A549 (cell line): ENCODE data around the gene GLIS1. TPM values are rescaled to one million over a fixed set of nuclear protein-coding genes. Genes with fewer than 3 reads are reported as not detected.

ENCODE experiments used
- ATAC-seq, 2 experiments: fragments of 200-7000 bp in 1 of 2; fragments of >200 bp in 1 of 2; cut with Nextera tagmentation in 1 of 2; cut with Tn5 transposase in 1 of 2; 3 replicates each; pipeline versions ENCODE4 v1.8.0 to v1.9.1; 2018 to 2020; ENCODE audit warnings: mild to moderate bottlenecking in 1 of 2, moderate library complexity in 1 of 2
- CTCF ChIA-PET: fragments of 300-600 bp; sonication (Branson Sonifier 250); formaldehyde crosslinking; extraction: SDS; loops from one replicate; lab custom pipeline; 2021; ENCODE audit warnings: antibody characterized with exemption, inconsistent platforms; lab: Yijun Ruan, JAX
- POLR2A ChIA-PET: fragments of 350-600 bp; formaldehyde crosslinking; extraction: SDS; loops from one replicate; lab custom pipeline; 2021; ENCODE audit warnings: antibody characterized with exemption, inconsistent platforms; lab: Yijun Ruan, JAX
- DNase-seq, 2 experiments: peaks; one replicate each; pipeline versions ENCODE4 v3.0.0 to v3.0.0-alpha.2; 2011 to 2016; ENCODE audit warnings: low read depth in 1 of 2, low spot score in 1 of 2
- FAIRE-seq: peaks from 2 replicates; lab custom pipeline; 2011; peaks lifted over from hg19 to GRCh38; lab: Jason Lieb, UNC
- H3K27ac ChIP-seq, 2 experiments: fragments of >200 bp; sonication (Bioruptor Twin); formaldehyde crosslinking; 3 replicates each; pipeline ENCODE4 v1.5.1; 2016 to 2017
- H3K4me1 ChIP-seq: fragments of >200 bp; sonication (Bioruptor Twin); formaldehyde crosslinking; 3 replicates; pipeline ENCODE4 v1.6.1; 2016
- H3K4me2 ChIP-seq: fragments of >200 bp; sonication (Bioruptor Twin); formaldehyde crosslinking; 3 replicates; pipeline ENCODE4 v1.6.1; 2016
- H3K4me3 ChIP-seq: fragments of >200 bp; sonication (Bioruptor Twin); formaldehyde crosslinking; 3 replicates; pipeline ENCODE4 v1.5.1; 2016
- H3K9me3 ChIP-seq: fragments of >200 bp; sonication (Bioruptor Twin); formaldehyde crosslinking; 3 replicates; pipeline ENCODE4 v1.6.1; 2016
- BHLHE40 ChIP-seq: IDR thresholded peaks from 2 replicates; pipeline ENCODE4 v1.6.1; 2012; ENCODE audit warnings: low read depth, low read length, inconsistent platforms
- CBX8 ChIP-seq: fragments of 200-600 bp; sonication (generic); IDR thresholded peaks from 2 replicates; pipeline ENCODE4 v1.6.1; 2016
- FOXS1 ChIP-seq: fragments of 250-450 bp; sonication (Bioruptor Pico); IDR thresholded peaks from 2 replicates; pipeline ENCODE4 v1.5.0; 2020; ENCODE audit warnings: mild to moderate bottlenecking, moderate library complexity
- HOXA7 ChIP-seq: fragments of 250-450 bp; sonication (Bioruptor Pico); IDR thresholded peaks from 2 replicates; pipeline ENCODE4 v1.5.0; 2020; ENCODE audit warnings: mild to moderate bottlenecking, moderate library complexity
- HOXB5 ChIP-seq: fragments of 250-450 bp; sonication (Bioruptor Pico); IDR thresholded peaks from 2 replicates; pipeline ENCODE4 v1.5.0; 2020; ENCODE audit warnings: mild to moderate bottlenecking, moderate library complexity
- JUNB ChIP-seq: fragments of >200 bp; sonication (Bioruptor Twin); formaldehyde crosslinking; IDR thresholded peaks from 2 replicates; pipeline ENCODE4 v1.6.1; 2016
- NFE2L2 ChIP-seq: fragments of 150-350 bp; conservative IDR thresholded peaks from 2 replicates; pipeline ENCODE4 v1.6.1; 2014; ENCODE audit warnings: low read length
- POLR2AphosphoS2 ChIP-seq: conservative IDR thresholded peaks from 2 replicates; pipeline ENCODE4 v1.6.1; 2012; ENCODE audit warnings: low read length, improper control_type of control experiment, inconsistent platforms
- ZC3H11A ChIP-seq: fragments of 450-650 bp; IDR thresholded peaks from 2 replicates; pipeline ENCODE4 v1.6.1; 2014; ENCODE audit warnings: antibody characterized with exemption, mild to moderate bottlenecking
- ZFP36 ChIP-seq: fragments of 450-650 bp; IDR thresholded peaks from 2 replicates; pipeline ENCODE4 v1.6.1; 2014; ENCODE audit warnings: borderline replicate concordance; ENCODE audit not compliant: partially characterized antibody
- ZSCAN20 ChIP-seq: fragments of 250-450 bp; sonication (Bioruptor Pico); IDR thresholded peaks from 2 replicates; pipeline ENCODE4 v1.8.0; 2022; ENCODE audit warnings: mild to moderate bottlenecking, moderate library complexity
- WGBS: methylation state at CpG from one replicate; pipeline ENCODE4 v1.1.6; 2017; ENCODE audit errors: missing lambda C conversion rate; 5-methylcytosine and 5-hydroxymethylcytosine counted together
- polyA plus RNA-seq, 4 experiments: library from polyadenylated mRNA; depleted of rRNA in 3 of 4; stranded (reverse); fragments of >200 nt; fragmentation: RNase III in 1 of 4; extraction: RNeasy Plus Mini Kit Qiagen cat#74134 plus additional on column Dnase treatment in 1 of 4; gene quantifications; 2 replicates in 3 of 4; 3 replicates in 1 of 4; pipeline ENCODE4 v1.2.3, GENCODE V29; 2011 to 2017
- TF ChIP-seq, protein P1 (sequence below): fragments of 250-450 bp; sonication (Bioruptor Pico); IDR thresholded peaks from 2 replicates; pipeline ENCODE4 v1.5.0; 2021; ENCODE audit warnings: mild to moderate bottlenecking, moderate library complexity, borderline replicate concordance
- TF ChIP-seq, protein P2 (sequence below): fragments of 250-450 bp; sonication (Bioruptor Pico); IDR thresholded peaks from 2 replicates; pipeline ENCODE4 v1.5.0; 2020; ENCODE audit warnings: low read depth, mild to moderate bottlenecking, moderate library complexity
- TF ChIP-seq, protein P3 (sequence below): fragments of 450-650 bp; IDR thresholded peaks from 2 replicates; pipeline ENCODE4 v1.6.1; 2014; ENCODE audit warnings: antibody characterized with exemption
- TF ChIP-seq, protein P4 (sequence below): IDR thresholded peaks from 2 replicates; pipeline ENCODE4 v1.6.1; 2012; ENCODE audit warnings: low read depth, borderline replicate concordance

Gene GLIS1
- polyA plus RNA-seq, 2 of the 4 experiments (the other 2 are of a cell fraction) = 0.04 TPM; not detected in 1

DNA sequence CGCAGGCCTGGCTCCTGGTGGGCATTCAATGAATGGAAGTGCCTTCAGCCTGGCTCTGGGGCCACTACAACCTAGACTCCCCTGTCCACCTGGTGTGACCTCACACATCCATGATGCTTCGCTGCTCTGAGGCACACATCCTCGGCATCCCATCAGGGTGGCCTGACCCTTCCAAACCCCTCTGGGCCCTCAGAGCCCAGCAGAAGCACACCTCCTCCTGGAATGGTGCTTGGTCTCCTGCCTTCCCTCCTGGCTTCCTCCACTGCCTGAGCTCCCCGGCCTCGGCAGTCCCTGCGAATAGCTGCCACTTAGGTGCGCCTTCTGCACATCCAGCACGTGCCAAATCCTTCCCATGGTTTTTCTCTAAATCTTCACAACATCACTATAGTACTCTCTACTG is 133.8 kb downstream of the GLIS1 start:
- no peak overlapping the region for H3K4me3 ChIP-seq
- 80% methylated on average over 7 of the region's 8 CpGs for WGBS
- H3K27ac ChIP-seq = no peak overlapping the region
- DNase-seq (no peak), ATAC-seq (no peak), FAIRE-seq (no peak)
- H3K4me2 ChIP-seq = no peak overlapping the region
- H3K4me1 ChIP-seq = no peaks in the 10 kb centered on the region
- no peaks in the 10 kb centered on the region for H3K9me3 ChIP-seq
- TF ChIP-seq NFE2L2 = no peak
- TF ChIP-seq, protein P1, sequence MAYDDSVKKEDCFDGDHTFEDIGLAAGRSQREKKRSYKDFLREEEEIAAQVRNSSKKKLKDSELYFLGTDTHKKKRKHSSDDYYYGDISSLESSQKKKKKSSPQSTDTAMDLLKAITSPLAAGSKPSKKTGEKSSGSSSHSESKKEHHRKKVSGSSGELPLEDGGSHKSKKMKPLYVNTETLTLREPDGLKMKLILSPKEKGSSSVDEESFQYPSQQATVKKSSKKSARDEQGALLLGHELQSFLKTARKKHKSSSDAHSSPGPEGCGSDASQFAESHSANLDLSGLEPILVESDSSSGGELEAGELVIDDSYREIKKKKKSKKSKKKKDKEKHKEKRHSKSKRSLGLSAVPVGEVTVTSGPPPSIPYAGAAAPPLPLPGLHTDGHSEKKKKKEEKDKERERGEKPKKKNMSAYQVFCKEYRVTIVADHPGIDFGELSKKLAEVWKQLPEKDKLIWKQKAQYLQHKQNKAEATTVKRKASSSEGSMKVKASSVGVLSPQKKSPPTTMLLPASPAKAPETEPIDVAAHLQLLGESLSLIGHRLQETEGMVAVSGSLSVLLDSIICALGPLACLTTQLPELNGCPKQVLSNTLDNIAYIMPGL = no peak
- CTCF ChIA-PET = interaction anchor here (1.5 kb wide), 1 partner anchor 12 kb away, joined by 3 read pairs; no protein-coding TSS in a partner anchor
- POLR2A ChIA-PET = no interaction called here

GRCh38 chr1:53604291-53604919 is 134.6 kb downstream of the GLIS1 start:
- WGBS = 68% methylated on average over 5 of the region's 5 CpGs
- CTCF ChIA-PET = interaction anchor here (1.3 to 1.5 kb wide), 2 partner anchors 9 to 12 kb away, joined by 3 read pairs; no protein-coding TSS in a partner anchor
- peak; percentile 2 for TF ChIP-seq ZFP36
- TF ChIP-seq, protein P1 = no peak
- DNase-seq (no peak), ATAC-seq (no peak), FAIRE-seq (no peak)
- H3K9me3 ChIP-seq = no peaks in the 10 kb centered on the region
- no peak overlapping the region for H3K4me2 ChIP-seq
- POLR2A ChIA-PET = no interaction called here
- no peak overlapping the region for H3K27ac ChIP-seq
- H3K4me3 ChIP-seq = no peak overlapping the region
- H3K4me1 ChIP-seq = no peaks in the 10 kb centered on the region

DNA sequence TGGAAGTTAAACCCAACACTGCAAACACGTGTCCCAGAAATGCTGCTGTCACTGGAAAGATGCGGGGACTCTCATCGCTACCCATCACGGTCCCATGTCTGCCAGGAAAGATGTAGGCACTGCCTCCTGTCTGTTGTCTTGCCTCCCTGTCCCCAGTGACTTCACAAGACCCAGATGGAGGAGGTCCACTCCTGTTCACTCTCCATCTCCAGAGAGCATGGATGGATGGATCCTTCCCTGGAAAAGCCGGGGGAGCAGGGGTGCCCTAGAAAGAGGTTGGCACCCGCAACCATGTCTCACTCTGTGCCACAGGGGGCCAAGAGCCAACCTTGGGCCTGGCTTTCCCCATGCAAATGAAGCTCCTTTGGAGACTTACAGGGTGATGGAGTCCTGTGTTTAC is 135.5 kb downstream of the GLIS1 start:
- Histone ChIP-seq H3K4me3 (no peak overlapping the region), H3K9me3 (no peaks in the 10 kb centered on the region), H3K27ac (no peak overlapping the region), H3K4me2 (no peak overlapping the region)
- ChIA-PET POLR2A (no interaction called here), CTCF (interaction anchor here (1.3 kb wide), 1 partner anchor 8 kb away, joined by 3 read pairs; no protein-coding TSS in a partner anchor)
- ATAC-seq (no peak), FAIRE-seq (no peak)
- WGBS = 0% methylated on average over 1 of the region's 6 CpGs
- TF ChIP-seq, protein P2, sequence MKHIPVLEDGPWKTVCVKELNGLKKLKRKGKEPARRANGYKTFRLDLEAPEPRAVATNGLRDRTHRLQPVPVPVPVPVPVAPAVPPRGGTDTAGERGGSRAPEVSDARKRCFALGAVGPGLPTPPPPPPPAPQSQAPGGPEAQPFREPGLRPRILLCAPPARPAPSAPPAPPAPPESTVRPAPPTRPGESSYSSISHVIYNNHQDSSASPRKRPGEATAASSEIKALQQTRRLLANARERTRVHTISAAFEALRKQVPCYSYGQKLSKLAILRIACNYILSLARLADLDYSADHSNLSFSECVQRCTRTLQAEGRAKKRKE (CRISPR knock-in tag) = no peak
- TF ChIP-seq CBX8 (no peak), POLR2AphosphoS2 (no peak), ZSCAN20 (CRISPR knock-in tag) (no peak), HOXA7 (CRISPR knock-in tag) (no peak), BHLHE40 (no peak), FOXS1 (CRISPR knock-in tag) (no peak), JUNB (no peak), ZC3H11A (no peak), HOXB5 (no peak)
- TF ChIP-seq, protein P3, sequence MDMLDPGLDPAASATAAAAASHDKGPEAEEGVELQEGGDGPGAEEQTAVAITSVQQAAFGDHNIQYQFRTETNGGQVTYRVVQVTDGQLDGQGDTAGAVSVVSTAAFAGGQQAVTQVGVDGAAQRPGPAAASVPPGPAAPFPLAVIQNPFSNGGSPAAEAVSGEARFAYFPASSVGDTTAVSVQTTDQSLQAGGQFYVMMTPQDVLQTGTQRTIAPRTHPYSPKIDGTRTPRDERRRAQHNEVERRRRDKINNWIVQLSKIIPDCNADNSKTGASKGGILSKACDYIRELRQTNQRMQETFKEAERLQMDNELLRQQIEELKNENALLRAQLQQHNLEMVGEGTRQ = no peak
- TF ChIP-seq, protein P1 = no peak
- TF ChIP-seq, protein P4, sequence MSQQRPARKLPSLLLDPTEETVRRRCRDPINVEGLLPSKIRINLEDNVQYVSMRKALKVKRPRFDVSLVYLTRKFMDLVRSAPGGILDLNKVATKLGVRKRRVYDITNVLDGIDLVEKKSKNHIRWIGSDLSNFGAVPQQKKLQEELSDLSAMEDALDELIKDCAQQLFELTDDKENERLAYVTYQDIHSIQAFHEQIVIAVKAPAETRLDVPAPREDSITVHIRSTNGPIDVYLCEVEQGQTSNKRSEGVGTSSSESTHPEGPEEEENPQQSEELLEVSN = no peak
- TF ChIP-seq, all 56 proteins: peak for 0
- no peak for DNase-seq
- no peaks in the 10 kb centered on the region for H3K4me1 ChIP-seq
